ENCODE results near the gene SYDE1. TPM values are rescaled to one million over a fixed set of nuclear protein-coding genes. Genes with fewer than 3 reads are reported as not detected.

SYDE1 gene
- total and polyA plus RNA-seq, 10 of the 15 experiments (the other 5 are each of a cell fraction or from before 2014, with no cell fraction given), result not detected

- intact Hi-C loops (cut with micrococcal nuclease; ENCODE audit: unreplicated experiment), result no loop called here
These were observed 49.2 kb downstream of the SYDE1 start for GRCh38 chr19:15156391-15156790.

More at GRCh38 chr19:15156391-15156790, 49.2 kb downstream of the SYDE1 start:
- Histone ChIP-seq H3K9ac (ENCODE audit: control insufficient read depth, insufficient read depth, low read length) (no peak overlapping the region), H3K36me3 (ENCODE audit: control insufficient read depth in 2 of 2, insufficient read depth in 2 of 2, low read length in 1 of 2) (no peaks in the 10 kb centered on the region), H3K9me3 (replicated peaks; ENCODE audit: control insufficient read depth, insufficient read depth, low read length) (peaks cover 3% of the 10 kb centered on the region; the same call in 2 of the 3 replicates), H3K4me1 (ENCODE audit: control insufficient read depth, insufficient read depth, low read length) (no peaks in the 10 kb centered on the region), H4K20me1 (ENCODE audit: control insufficient read depth, insufficient read depth) (no peaks in the 10 kb centered on the region), H3K27ac (ENCODE audit: control insufficient read depth, insufficient read depth) (no peak overlapping the region), H3K27me3 (replicated peaks in 1 of 2; ENCODE audit: control insufficient read depth in 2 of 2, insufficient read depth in 2 of 2, low read length in 1 of 2) (no peaks in the 10 kb centered on the region), H3K4me3 (no peak overlapping the region), H3K4me2 (ENCODE audit: control insufficient read depth, insufficient read depth) (no peak overlapping the region), H3K79me2 (ENCODE audit: control insufficient read depth, insufficient read depth, low read length) (no peaks in the 10 kb centered on the region), H2AFZ (ENCODE audit: control insufficient read depth, low read depth, low read length) (no peak overlapping the region)
- SMC1A ChIA-PET (ENCODE audit: uncharacterized antibody, unreplicated experiment), result no interaction called here
- ATAC-seq (no peak), DNase-seq (ENCODE audit: low read depth, low spot score) (no peak), FAIRE-seq (no peak)
- RAD21 ChIA-PET (ENCODE audit: unreplicated experiment), result no interaction called here
- BruUV-seq (replicated peaks), result no TSS peak
- in situ Hi-C loops (cut with MboI), result no loop called here
- no peak for TF ChIP-seq MEF2A (IDR thresholded peaks at IDR 0.05; ENCODE audit: insufficient read depth, low read depth, low read length)
- no peak for TF ChIP-seq BHLHE40 (IDR thresholded peaks at IDR 0.05; ENCODE audit: borderline replicate concordance in 1 of 2, low read depth in 2 of 2, low read length in 1 of 2)
- TF ChIP-seq RELA (IDR thresholded peaks at IDR 0.05; ENCODE audit: borderline replicate concordance, partially characterized antibody), result no peak
- TF ChIP-seq SIX5 (IDR thresholded peaks at IDR 0.05; ENCODE audit: low read depth, low read length, severe bottlenecking), result no peak
- TF ChIP-seq NKRF (conservative IDR thresholded peaks at IDR 0.05), result no peak
- TF ChIP-seq ZNF217 (IDR thresholded peaks at IDR 0.05), result no peak
- TF ChIP-seq REST (IDR thresholded peaks at IDR 0.05; ENCODE audit: low read depth, low read length), result no peak
- CTCF ChIA-PET, result interaction anchor here (1.1 kb wide), 1 partner anchor 400 kb away, joined by 3 read pairs; no protein-coding TSS in a partner anchor
- POLR2A ChIA-PET, result no interaction called here
- WGBS (ENCODE audit: insufficient coverage, insufficient replicate concordance, low lambda C conversion rate, missing lambda C conversion rate), result 66% methylated on average over 4 of the region's 4 CpGs
